ENCODE data around the gene RHOD.

Gene RHOD

GRCh38 chr11:67056267-67057204, at the start of gene RHOD:
RHOD (plus strand) TSS chr11:67056847; CDS start chr11:67056903, 56 bp downstream.
- peak; percentile 20 for DNase-seq

DNA sequence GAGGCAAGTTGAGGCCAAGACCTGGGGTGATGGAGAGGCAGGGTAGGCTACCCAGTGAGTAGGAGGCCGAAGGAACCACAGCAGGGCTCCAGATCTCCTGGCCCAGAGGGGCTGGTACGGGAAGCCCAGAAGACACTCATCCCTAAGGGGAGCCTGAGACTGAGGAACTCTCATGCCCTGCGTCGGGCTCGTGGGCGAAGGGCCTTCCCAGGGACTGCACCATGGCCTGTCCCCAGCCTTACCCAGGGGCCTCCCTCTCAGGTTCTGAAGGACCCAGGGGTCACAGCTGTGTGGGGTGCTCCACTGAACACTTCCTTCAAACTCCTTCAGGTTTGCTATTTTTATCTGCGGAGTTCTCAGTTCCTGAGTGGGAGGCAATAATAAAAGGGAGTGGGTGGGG, 49.5 kb upstream of the RHOD start:
- no peak for DNase-seq

- no peak for DNase-seq
These were observed 46.2 kb upstream of the RHOD start for GRCh38 chr11:67010296-67010905.

DNA sequence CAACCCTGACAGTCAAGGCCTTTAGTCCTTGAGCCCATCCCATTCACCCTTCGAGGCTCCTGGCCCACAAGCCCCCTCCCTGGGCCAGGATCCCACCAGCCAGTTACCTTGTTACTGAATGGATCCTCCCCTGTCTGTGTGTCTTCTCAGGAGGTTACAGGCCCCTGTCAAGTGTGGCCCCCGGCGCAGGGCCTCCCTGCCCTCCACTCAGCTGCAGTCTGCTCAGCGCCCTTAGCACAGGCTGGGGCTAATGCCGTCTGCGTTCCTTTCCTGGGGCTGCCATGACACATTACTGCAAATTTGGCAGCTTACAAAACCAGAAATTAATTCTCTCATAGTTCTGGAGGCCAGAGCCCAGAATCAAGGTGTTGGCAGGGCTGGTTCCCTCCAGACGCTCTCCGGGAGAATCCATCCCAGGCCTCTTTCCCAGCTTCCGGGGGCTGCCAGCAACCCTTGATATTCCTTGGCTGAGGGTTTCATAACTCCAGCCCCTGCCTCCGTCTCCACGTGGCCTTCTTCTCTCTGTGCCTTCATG, 43.1 kb upstream of the RHOD start:
- DNase-seq, result no peak

DNA sequence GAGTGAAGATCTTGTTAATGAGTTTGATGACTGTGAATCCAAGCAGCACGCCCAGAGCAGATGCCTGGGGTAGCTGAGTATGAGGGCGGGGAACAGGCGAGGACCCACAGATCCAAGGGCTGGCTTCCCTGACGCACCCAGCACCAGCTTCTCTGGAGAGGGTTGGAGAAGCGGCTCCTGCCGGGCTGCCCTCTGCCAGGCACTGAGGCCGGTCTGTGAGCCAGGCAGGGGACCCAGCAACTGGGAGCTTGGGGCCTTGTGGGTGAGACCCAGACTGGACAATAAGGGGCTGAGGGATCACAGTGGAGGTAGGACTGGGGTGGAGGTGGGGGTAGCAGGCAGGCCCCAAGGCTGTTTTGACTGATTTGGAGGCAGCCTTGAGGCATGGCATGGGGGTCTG, 42.3 kb upstream of the RHOD start:
- DNase-seq, result no peak

- DNase-seq, result no peak
These were observed 41.6 kb upstream of the RHOD start for GRCh38 chr11:67015048-67015447.

- DNase-seq, result no peak
These were observed 40.1 kb upstream of the RHOD start for GRCh38 chr11:67016550-67016949.

DNA sequence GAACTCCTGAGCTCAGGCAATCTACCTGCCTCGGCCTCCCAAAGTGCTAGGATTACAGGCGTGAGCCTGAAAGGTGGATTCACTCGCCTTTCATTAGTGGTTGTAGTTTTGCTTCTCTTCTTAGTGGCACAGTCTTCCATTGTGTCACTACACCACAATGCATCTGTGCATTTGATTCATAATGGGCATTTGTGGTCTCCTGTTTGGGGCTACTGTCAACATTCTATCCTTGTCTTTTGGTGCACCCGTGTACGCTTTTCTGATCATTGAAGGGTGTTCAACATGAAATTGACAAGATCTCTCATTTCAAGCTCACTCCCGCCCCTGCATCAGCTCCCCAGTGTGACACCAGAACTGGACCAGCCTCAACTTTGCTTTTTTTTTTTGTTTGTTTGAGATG, 35.7 kb upstream of the RHOD start:
- no peak for DNase-seq

DNA sequence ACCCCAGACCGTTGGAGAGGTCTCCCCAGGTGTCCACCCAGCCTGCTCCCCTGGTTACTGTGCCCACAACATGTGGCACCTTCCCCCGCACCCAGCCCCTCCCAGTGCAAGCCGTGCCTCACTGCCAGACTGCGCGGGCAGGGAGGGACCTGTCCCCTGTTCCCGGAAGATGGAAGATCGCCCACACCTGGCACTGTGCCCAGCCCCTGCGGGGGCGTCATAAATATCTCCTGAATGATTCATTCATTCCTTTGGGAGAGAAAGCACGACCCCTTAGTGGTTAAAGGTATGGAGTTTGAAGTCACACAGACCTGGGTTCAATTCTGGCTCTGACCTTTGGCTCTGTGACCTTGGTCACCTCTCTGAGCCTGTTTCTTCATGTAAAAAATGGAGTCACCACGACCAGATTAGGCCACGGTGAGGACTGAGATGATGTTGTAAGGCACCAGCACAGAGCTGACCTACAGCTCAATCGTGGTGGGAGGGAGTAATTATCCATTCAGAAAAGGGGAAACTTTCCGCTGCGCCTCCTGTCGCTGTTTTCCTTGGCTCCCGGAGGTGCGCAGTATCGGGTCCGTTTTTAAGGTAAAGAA, 34.2 kb upstream of the RHOD start:
- no peak for DNase-seq

DNA sequence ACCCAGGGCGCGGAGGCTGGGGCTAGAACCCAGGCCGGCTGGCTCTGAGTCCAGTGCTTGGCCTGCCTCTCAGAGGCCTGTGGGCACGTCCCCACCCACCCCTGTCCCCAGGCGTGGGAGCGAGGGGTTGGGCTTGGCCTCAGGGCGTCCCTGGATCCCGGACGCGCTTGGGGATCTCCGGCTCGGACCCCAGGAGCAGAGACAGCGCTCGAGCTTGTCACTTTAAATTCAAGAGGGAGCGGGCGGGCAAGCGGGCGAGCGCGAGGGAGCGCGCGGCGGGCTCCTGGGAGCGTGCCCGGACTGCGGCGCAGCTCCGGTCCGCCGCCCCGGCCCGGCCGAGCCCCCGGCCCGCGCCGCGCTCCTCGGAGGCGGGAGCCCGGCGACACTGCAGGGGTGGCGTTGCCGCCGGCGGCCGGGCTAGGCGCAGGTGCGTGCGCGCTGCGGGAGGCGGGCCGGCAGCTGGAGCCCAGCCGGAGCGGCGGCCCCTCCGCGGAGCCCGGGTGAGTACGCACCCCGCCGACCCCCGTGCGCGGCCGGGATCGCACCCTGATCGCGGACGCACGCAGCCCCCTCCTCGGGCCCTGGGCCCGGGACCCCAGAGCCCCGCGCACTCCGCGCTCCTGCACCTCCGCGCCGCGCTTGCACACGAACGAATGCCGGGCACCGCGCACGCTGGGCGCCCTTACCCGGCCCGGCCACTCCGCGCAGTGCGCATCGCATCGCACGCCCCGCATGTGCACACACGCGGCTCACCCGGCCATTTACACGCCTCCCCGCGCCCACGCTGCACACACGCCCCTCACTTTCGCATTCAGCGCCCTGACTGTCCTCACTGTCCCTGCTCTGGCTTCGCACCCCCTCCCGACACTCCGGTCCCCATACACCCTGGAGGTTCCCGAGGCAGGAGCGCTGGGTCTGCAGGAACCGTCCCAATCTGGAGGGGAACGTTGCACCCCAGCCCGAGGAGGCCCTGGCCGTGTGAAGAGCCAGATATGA, 33.4 kb upstream of the RHOD start, which contains the start of gene SYT12:
Gene SYT12 (plus strand): TSS at position 174 of the 996 bp plus-strand sequence. CDS start 7,011 bp downstream, outside the sequence.
- no peak for DNase-seq

- no peak for DNase-seq
These were observed 32.7 kb upstream of the RHOD start for GRCh38 chr11:67023957-67024353.

DNA sequence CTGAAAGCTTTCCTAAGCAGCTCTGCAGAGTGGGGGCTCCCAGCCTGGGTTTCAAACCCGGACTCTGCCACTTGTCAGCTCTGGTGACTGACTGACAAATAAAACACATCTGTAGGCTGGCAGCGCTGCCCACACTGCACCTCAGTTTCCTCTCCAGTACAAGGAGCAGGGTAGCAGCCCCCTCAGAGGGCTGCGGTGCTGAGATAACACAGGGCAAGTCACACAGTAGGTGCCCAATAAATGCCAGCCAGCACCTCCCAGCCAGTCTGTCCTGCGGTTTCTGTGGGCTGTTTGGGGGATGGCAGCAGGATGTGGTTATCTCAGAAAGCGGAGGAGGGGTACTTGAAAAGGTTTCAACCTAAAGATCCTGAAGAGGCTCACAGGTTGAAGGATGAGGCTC, 32.2 kb upstream of the RHOD start:
- DNase-seq, result peak; percentile 66

GRCh38 chr11:67024966-67025365, 31.7 kb upstream of the RHOD start:
- no peak for DNase-seq

DNA sequence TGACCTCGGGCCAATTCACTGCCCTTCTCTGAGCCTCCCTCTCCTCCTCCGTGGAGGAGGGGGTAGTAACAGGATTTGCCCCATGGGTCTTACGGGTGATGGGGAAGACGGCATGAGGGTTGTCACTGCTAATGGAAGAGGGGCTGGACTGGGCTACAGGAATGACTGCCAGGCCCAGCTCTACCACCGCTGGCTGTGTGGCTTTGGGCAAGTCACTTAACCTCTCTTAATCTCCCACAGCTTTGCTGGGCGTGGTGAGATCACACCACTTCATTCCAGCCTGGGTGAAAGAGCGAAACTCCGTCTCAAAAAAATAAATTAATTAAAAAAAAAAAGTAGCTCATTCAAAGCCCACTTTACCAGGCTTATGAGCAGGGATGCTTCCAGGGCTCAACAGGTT, 30.9 kb upstream of the RHOD start:
- DNase-seq, result no peak

DNA sequence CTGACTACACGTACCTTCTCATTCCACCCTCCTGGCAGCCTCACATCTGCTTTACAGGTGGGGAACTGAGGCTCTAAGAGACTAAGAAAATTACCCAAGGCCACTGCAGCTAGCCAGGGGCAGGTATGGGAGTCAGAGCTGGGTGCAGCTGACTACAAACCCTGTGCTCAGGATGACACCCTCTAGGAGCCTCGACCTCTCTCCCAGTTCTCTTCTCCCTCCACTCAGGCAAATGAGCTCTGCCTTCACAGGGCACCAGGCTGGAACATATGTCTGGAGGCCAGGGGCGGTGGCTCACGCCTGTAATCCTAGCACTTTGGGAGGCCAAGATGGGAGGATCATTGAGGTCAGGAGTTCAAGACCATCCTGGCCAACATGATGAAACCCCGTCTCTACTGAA, 29.7 kb upstream of the RHOD start:
- DNase-seq, result no peak

DNA sequence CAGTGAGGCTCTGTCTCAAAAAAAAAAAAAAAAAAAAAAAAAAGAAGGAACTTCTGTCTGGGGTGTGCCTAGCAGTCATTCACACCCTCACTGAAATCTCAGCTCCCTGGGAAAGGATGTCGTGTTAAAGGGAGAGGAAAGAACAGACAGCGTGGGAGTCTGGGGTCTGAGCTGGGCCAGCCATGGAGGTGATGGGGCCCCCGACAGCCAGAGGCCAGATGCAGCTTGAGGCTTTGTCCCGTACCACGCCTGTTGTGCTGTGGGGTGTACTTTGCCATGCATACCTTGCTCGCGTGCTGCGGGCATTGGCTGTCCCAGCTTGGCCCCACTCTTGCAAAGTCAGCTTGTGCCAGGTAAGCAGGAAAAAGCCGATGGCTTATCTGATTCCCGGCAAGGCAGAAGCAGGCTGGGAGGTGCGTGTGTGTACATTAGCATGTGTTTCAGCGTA, 29.1 kb upstream of the RHOD start:
- DNase-seq, result no peak

GRCh38 chr11:67027943-67028542, 28.6 kb upstream of the RHOD start:
- DNase-seq, result no peak

GRCh38 chr11:67029146-67029545, 27.5 kb upstream of the RHOD start:
- no peak for DNase-seq

- no peak for DNase-seq
These were observed 25.7 kb upstream of the RHOD start for GRCh38 chr11:67030976-67031375.

DNA sequence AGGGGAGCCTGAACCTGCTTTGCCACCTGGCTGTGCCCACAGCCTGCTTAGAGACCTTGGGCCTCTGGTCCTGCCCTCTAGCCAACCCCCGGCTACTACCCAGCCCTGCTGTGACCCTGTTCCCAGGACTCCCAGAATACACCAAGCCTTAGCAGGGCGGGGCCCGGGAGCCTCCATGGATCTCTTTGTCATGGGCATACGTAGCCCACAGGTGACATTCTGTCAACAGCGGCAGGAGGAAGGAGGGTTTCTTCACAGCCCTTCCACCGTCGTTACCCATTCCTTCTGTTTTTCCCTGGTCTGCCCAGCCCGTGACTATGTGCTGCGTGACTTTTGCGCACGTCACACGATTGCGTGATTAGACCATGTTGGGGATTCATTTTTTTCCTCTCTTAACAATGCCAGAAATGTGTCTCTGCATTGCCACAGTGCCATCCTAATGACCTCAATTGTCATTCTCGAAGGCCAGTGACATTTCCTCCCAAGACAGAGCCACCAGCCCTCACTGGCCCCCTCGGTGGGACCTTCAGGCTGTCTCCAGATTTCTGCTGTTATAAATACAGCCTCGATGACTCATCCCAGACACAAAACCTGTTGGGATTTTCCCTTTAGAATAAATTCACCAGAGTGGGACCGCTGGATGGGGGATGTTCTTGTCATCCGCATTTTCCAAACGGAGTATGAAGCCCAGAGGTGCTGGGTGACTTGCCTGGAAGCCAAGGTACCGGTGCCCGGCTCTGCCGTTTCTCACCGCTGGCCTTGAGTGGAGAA, 24.7 kb upstream of the RHOD start:
- no peak for DNase-seq
